SK-N-SH (cell line): ENCODE measurements around the gene MGA. TPM values are rescaled to one million over a fixed set of nuclear protein-coding genes. Genes with fewer than 3 reads are reported as not detected.

Source experiments
- CTCF ChIA-PET: fragments of 300-600, 350-600 bp; formaldehyde crosslinking; extraction: SDS; loops from one replicate; lab custom pipeline; 2021; lab: Yijun Ruan, JAX
- POLR2A ChIA-PET: fragments of 350-600 bp; sonication (Branson Sonifier 250); formaldehyde crosslinking; extraction: SDS; loops from one replicate; lab custom pipeline; 2020; ENCODE audit warnings: antibody characterized with exemption, inconsistent platforms; lab: Yijun Ruan, JAX
- DNase-seq: peaks from one replicate; pipeline ENCODE4 v3.0.0; 2012
- H2AFZ ChIP-seq: fragments of 200-600 bp; sonication (generic); 2 replicates; pipeline ENCODE4 v1.8.1; 2016; ENCODE audit warnings: antibody characterized with exemption, mild to moderate bottlenecking, low read depth
- H3F3A ChIP-seq: fragments of 200-600 bp; sonication (generic); replicated peaks from 2 replicates; pipeline ENCODE3; 2016; ENCODE audit warnings: antibody characterized with exemption, mild to moderate bottlenecking; ENCODE audit not compliant: insufficient read depth
- H3K27ac ChIP-seq, 2 experiments: fragments of 200-500 bp in 1 of 2; fragments of 200-600 bp in 1 of 2; sonication (Bioruptor generic) in 1 of 2; sonication (generic), shearing (Covaris generic) in 1 of 2; 2 replicates each; pipeline versions ENCODE4 v1.5.1 to v1.6.1; 2014 to 2016; ENCODE audit warnings: low read depth in 2 of 2, inconsistent platforms in 1 of 2, low read length in 1 of 2, mild to moderate bottlenecking in 1 of 2, mixed read lengths in 1 of 2
- H3K27me3 ChIP-seq: fragments of 200-600 bp; sonication (generic), shearing (Covaris generic); 2 replicates; pipeline ENCODE4 v1.6.1; 2016; ENCODE audit warnings: mixed run types; ENCODE audit not compliant: insufficient read depth
- H3K36me3 ChIP-seq, 2 experiments: fragments of 200-500 bp in 1 of 2; fragments of 200-600 bp in 1 of 2; sonication (Bioruptor generic) in 1 of 2; sonication (generic) in 1 of 2; replicated peaks in 1 of 2; 2 replicates each; pipeline versions ENCODE3 to v1.5.1; 2014 to 2016; ENCODE audit warnings: low read length in 1 of 2, mild to moderate bottlenecking in 1 of 2; ENCODE audit not compliant: insufficient read depth in 2 of 2, control insufficient read depth in 1 of 2
- H3K4me1 ChIP-seq, 2 experiments: fragments of 200-500 bp in 1 of 2; fragments of 200-600 bp in 1 of 2; sonication (Bioruptor generic) in 1 of 2; sonication (generic), shearing (Covaris generic) in 1 of 2; 2 replicates each; pipeline versions ENCODE4 v1.5.1 to v1.6.1; 2014 to 2016; ENCODE audit warnings: low read depth in 1 of 2, low read length in 1 of 2, mixed run types in 1 of 2; ENCODE audit not compliant: insufficient read depth in 2 of 2, control insufficient read depth in 1 of 2
- H3K4me2 ChIP-seq: fragments of 200-600 bp; sonication (generic), shearing (Covaris generic); 2 replicates; pipeline ENCODE4 v1.6.1; 2017; ENCODE audit warnings: mixed run types
- H3K4me3 ChIP-seq, 2 experiments: fragments of 200-500 bp in 1 of 2; fragments of 200-600 bp in 1 of 2; sonication (Bioruptor generic) in 1 of 2; sonication (generic), shearing (Covaris generic) in 1 of 2; 2 replicates each; pipeline versions ENCODE4 v1.5.1 to v1.8.1; 2014 to 2016; ENCODE audit warnings: low read depth in 2 of 2, inconsistent platforms in 1 of 2, low read length in 1 of 2, mild to moderate bottlenecking in 1 of 2, mixed read lengths in 1 of 2, moderate library complexity in 1 of 2
- H3K79me2 ChIP-seq: fragments of 200-600 bp; sonication (generic); 2 replicates; pipeline ENCODE4 v1.8.1; 2017; ENCODE audit warnings: mild to moderate bottlenecking; ENCODE audit not compliant: insufficient read depth
- H3K9ac ChIP-seq: fragments of 200-600 bp; sonication (generic); 2 replicates; pipeline ENCODE4 v1.6.1; 2017; ENCODE audit warnings: mixed run types
- H3K9me2 ChIP-seq: fragments of 200-600 bp; sonication (generic); 2 replicates; pipeline ENCODE4 v1.6.1; 2017; ENCODE audit warnings: mixed run types
- H3K9me3 ChIP-seq: fragments of 200-600 bp; sonication (generic); 2 replicates; pipeline ENCODE4 v1.6.1; 2017; ENCODE audit warnings: mixed run types, mild to moderate bottlenecking, moderate library complexity
- H4K20me1 ChIP-seq: fragments of 200-600 bp; sonication (generic); 2 replicates; pipeline ENCODE4 v1.6.1; 2017; ENCODE audit warnings: mild to moderate bottlenecking, mixed run types; ENCODE audit not compliant: insufficient read depth
- EZH2phosphoT487 ChIP-seq: fragments of 200-600 bp; sonication (generic); IDR thresholded peaks from 2 replicates; pipeline ENCODE4 v1.6.1; 2017; ENCODE audit warnings: low read depth, mixed run types, mild to moderate bottlenecking, antibody characterized with exemption, moderate library complexity, borderline replicate concordance
- FOXM1 ChIP-seq: IDR thresholded peaks from 2 replicates; pipeline ENCODE4 v1.4.0; 2012; ENCODE audit warnings: low read depth, mild to moderate bottlenecking
- GABPA ChIP-seq: IDR thresholded peaks from 2 replicates; pipeline ENCODE4 v1.4.0; 2012; ENCODE audit warnings: low read depth, mild to moderate bottlenecking
- POLR2AphosphoS5 ChIP-seq: IDR thresholded peaks from 2 replicates; pipeline ENCODE4 v1.6.1; 2012; ENCODE audit warnings: low read depth, low read length
- RAD21 ChIP-seq: IDR thresholded peaks from 2 replicates; pipeline ENCODE4 v1.6.1; 2012; ENCODE audit warnings: mild to moderate bottlenecking, low read length
- RXRA ChIP-seq: IDR thresholded peaks from 2 replicates; pipeline ENCODE4 v1.4.0; 2012; ENCODE audit warnings: low read depth, mild to moderate bottlenecking, borderline replicate concordance
- TCF12 ChIP-seq: IDR thresholded peaks from 2 replicates; pipeline ENCODE4 v1.4.0; 2012
- YY1 ChIP-seq: IDR thresholded peaks from 2 replicates; pipeline ENCODE4 v1.4.0; 2012; ENCODE audit warnings: low read depth, mild to moderate bottlenecking
- WGBS: methylation state at CpG from one replicate; pipeline ENCODE4 v1.1.6; 2017; ENCODE audit warnings: low lambda C conversion rate; 5-methylcytosine and 5-hydroxymethylcytosine counted together
- polyA plus RNA-seq, 3 experiments: library from polyadenylated mRNA; depleted of rRNA; stranded (reverse); fragments of >200 nt; gene quantifications; 2 replicates each; pipeline ENCODE4 v1.2.3, GENCODE V29; 2012
- small RNA-seq, 7 experiments: library from RNA; depleted of rRNA; stranded (forward); fragments of <200 nt; gene quantifications; one replicate each; pipeline ENCODE3, GENCODE V24; 2012
- TF ChIP-seq, protein P1 (sequence below): fragments of 150-350 bp; IDR thresholded peaks from 2 replicates; pipeline ENCODE4 v1.6.1; 2016; ENCODE audit warnings: mild to moderate bottlenecking, low read depth, low read length

The MGA gene
- polyA plus RNA-seq, 1 of the 3 experiments (the other 2 are of a cell fraction) = 2.3 TPM

DNA sequence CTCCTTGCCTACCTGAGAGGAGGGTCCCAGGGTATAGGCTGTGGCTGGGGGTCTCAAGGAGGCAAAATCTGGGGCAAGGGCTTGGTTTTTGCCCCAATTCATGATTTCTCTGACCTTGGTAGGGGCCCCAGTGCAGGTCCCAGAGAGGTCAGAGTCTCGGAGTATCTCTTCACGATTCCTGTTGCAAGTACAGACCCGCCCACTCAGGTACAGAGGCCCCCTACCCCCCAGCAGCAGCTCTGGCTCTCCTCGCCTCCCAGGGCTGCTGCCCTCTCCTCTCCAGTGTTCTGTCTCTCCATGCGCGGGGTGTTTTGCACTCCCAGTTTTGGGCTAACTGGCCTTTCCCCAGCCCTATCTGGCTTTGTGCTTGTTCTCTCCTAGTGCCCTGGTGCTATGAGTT, 162.3 kb downstream of the MGA start:
- CTCF ChIA-PET = interaction anchor here (1.6 to 8.6 kb wide), 4 partner anchors 11 to 218 kb away, joined by 5 to 66 read pairs (median 14); partner anchors contain the start of gene MAPKBP1
- H3K4me2 ChIP-seq = no peak overlapping the region
- H3K36me3 ChIP-seq = peaks cover 0 to 61% of the 10 kb centered on the region in 2 experiments
- H3K9ac ChIP-seq = no peak overlapping the region
- WGBS = 97% methylated on average over 6 of the region's 6 CpGs
- no peaks in the 10 kb centered on the region for H3K27me3 ChIP-seq
- POLR2A ChIA-PET = no interaction called here
- no peak overlapping the region for H3K27ac ChIP-seq
- no peaks in the 10 kb centered on the region for H3F3A ChIP-seq
- H3K79me2 ChIP-seq = no peaks in the 10 kb centered on the region
- no peaks in the 10 kb centered on the region for H3K9me3 ChIP-seq
- no peaks in the 10 kb centered on the region for H3K9me2 ChIP-seq
- no peak overlapping the region for H3K4me3 ChIP-seq
- H4K20me1 ChIP-seq = no peaks in the 10 kb centered on the region
- H2AFZ ChIP-seq = no peak overlapping the region
- no peak for DNase-seq
- peaks cover 0 to 3% of the 10 kb centered on the region in 2 experiments; a peak in 1 of 4 replicates for H3K4me1 ChIP-seq
- no peak for TF ChIP-seq POLR2AphosphoS5
- no peak for TF ChIP-seq RXRA
- no peak for TF ChIP-seq RAD21
- TF ChIP-seq, protein P1, sequence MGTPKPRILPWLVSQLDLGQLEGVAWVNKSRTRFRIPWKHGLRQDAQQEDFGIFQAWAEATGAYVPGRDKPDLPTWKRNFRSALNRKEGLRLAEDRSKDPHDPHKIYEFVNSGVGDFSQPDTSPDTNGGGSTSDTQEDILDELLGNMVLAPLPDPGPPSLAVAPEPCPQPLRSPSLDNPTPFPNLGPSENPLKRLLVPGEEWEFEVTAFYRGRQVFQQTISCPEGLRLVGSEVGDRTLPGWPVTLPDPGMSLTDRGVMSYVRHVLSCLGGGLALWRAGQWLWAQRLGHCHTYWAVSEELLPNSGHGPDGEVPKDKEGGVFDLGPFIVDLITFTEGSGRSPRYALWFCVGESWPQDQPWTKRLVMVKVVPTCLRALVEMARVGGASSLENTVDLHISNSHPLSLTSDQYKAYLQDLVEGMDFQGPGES = no peak
- TF ChIP-seq FOXM1 = no peak
- no peak for TF ChIP-seq YY1
- no peak for TF ChIP-seq TCF12
- TF ChIP-seq GABPA = no peak
- no peak for TF ChIP-seq EZH2phosphoT487

Small RNAs within 50 kb of the gene (small RNA-seq; reads per million reads assigned to genes)
- 0 reads per million in 7 experiments for gene MIR626

Other genes with a start within 250 kb of the MGA start
- gene RTF1, start 243.3 kb upstream of the MGA start, polyA plus RNA-seq (2012; rRNA removed) = 27.8 and 32.4 TPM in 2 replicates
- 1.0 and 2.2 TPM in 2 replicates for gene ITPKA, start 166.5 kb upstream of the MGA start, polyA plus RNA-seq (2012; rRNA removed)
- 0.06 and 0.07 TPM in 2 replicates for gene LTK, start 146.6 kb upstream of the MGA start, polyA plus RNA-seq (2012; rRNA removed)
- 18.0 and 20.2 TPM in 2 replicates for gene RPAP1, start 116.1 kb upstream of the MGA start, polyA plus RNA-seq (2012; rRNA removed)
- gene TYRO3, start 101.2 kb upstream of the MGA start, polyA plus RNA-seq (2012; rRNA removed) = 8.7 and 10.3 TPM in 2 replicates
- gene MAPKBP1, start 114.1 kb downstream of the MGA start, polyA plus RNA-seq (2012; rRNA removed) = 5.2 and 6.7 TPM in 2 replicates
- gene JMJD7, start 167.7 kb downstream of the MGA start, polyA plus RNA-seq (2012; rRNA removed) = 6.5 and 6.8 TPM in 2 replicates
- gene PLA2G4B, start 178.4 kb downstream of the MGA start, polyA plus RNA-seq (2012; rRNA removed) = 5.3 and 6.1 TPM in 2 replicates
- gene SPTBN5, start 233.6 kb downstream of the MGA start, polyA plus RNA-seq (2012; rRNA removed) = 0.23 TPM in 2 replicates